ENCODE measurements around the gene SMG6.
A peak's percentile ranks its signal among the peaks of the same experiment; 100 is the strongest.

The SMG6 gene

DNA sequence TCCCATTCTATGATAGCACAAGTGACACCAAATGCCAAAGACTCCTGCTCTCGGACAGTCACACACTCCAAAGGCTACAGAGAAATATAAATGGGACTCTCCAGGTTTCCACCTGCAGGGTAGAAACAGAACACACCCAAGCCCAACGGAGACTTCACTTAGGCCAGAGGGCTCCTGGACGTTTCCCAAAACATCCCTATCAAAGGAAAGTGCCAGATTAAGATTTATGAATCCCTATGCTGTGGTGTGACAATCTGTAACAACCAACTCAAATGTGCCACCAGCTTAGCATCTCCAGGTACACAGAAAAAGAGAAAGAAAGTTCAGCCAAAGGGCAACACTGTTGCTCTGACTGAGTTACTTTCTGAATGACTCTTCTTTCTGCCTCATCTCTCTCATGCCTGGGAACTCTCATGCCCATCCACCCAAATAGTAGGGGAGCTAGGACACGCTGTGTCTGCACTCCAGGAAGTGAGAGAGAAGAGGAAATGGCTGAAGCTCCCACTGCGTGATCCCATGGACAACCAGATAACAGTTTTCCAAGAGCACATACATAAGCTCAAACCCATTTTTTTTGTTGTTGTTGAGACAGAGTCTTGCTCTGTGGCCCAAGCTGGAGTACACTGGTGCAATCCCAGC is 49.7 kb downstream of the SMG6 start:
- Histone ChIP-seq H3K4me3 (ENCODE audit: low read length) (no peak overlapping the region), H4K20me1 (ENCODE audit: insufficient read depth, low read length) (peaks cover 14% of the 10 kb centered on the region), H3K4me2 (ENCODE audit: low read length) (peak overlapping the region; percentile 56), H2AFZ (ENCODE audit: low read depth, low read length) (no peak overlapping the region), H3K9ac (ENCODE audit: low read length) (no peak overlapping the region), H3K36me3 (replicated peaks; ENCODE audit: low read depth, low read length) (peaks cover 3% of the 10 kb centered on the region), H3K9me3 (ENCODE audit: insufficient read depth, low read length) (no peaks in the 10 kb centered on the region), H3K27ac (ENCODE audit: low read length) (no peak overlapping the region), H3K27me3 (ENCODE audit: low read depth, low read length) (no peaks in the 10 kb centered on the region), H3K4me1 (ENCODE audit: low read length) (peaks cover 11% of the 10 kb centered on the region), H3K79me2 (ENCODE audit: low read length) (no peaks in the 10 kb centered on the region)
- TF ChIP-seq, protein P1, sequence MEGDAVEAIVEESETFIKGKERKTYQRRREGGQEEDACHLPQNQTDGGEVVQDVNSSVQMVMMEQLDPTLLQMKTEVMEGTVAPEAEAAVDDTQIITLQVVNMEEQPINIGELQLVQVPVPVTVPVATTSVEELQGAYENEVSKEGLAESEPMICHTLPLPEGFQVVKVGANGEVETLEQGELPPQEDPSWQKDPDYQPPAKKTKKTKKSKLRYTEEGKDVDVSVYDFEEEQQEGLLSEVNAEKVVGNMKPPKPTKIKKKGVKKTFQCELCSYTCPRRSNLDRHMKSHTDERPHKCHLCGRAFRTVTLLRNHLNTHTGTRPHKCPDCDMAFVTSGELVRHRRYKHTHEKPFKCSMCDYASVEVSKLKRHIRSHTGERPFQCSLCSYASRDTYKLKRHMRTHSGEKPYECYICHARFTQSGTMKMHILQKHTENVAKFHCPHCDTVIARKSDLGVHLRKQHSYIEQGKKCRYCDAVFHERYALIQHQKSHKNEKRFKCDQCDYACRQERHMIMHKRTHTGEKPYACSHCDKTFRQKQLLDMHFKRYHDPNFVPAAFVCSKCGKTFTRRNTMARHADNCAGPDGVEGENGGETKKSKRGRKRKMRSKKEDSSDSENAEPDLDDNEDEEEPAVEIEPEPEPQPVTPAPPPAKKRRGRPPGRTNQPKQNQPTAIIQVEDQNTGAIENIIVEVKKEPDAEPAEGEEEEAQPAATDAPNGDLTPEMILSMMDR (IDR thresholded peaks at IDR 0.05; ENCODE audit: low read depth, low read length), result no peak
- no peak for TF ChIP-seq EZH2phosphoT487 (IDR thresholded peaks at IDR 0.05; ENCODE audit: low read depth)

DNA sequence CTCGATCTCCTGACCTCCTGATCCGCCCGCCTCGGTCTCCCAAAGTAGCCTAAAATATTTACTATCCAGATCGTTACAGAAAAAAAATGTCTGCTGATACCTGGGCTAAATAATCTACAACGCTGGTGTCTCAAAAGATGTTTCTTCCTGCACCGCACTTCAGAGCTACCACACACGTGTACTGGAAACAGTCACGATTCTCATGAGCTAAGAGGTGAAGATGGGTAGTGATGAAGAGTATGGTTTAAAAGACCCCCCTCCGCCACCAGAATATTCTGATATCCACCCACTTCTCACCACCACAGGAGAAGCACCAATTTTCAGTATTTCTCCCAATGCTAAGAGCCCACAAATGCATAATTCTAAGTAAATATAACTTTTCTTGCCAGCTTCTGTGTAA is 50.2 kb downstream of the SMG6 start:
- Histone ChIP-seq H3K9ac (ENCODE audit: low read length) (no peak overlapping the region), H3K27me3 (ENCODE audit: low read depth, low read length) (no peaks in the 10 kb centered on the region), H4K20me1 (ENCODE audit: insufficient read depth, low read length) (peaks cover 14% of the 10 kb centered on the region), H3K4me2 (ENCODE audit: low read length) (peak overlapping the region; percentile 56), H3K4me3 (ENCODE audit: low read length) (no peak overlapping the region), H2AFZ (ENCODE audit: low read depth, low read length) (no peak overlapping the region), H3K36me3 (replicated peaks; ENCODE audit: low read depth, low read length) (peaks cover 3% of the 10 kb centered on the region), H3K79me2 (ENCODE audit: low read length) (no peaks in the 10 kb centered on the region), H3K9me3 (ENCODE audit: insufficient read depth, low read length) (no peaks in the 10 kb centered on the region), H3K4me1 (ENCODE audit: low read length) (peaks cover 11% of the 10 kb centered on the region), H3K27ac (ENCODE audit: low read length) (no peak overlapping the region)
- TF ChIP-seq EZH2phosphoT487 (IDR thresholded peaks at IDR 0.05; ENCODE audit: low read depth), result no peak
- TF ChIP-seq, protein P1 (IDR thresholded peaks at IDR 0.05; ENCODE audit: low read depth, low read length), result no peak

- TF ChIP-seq, protein P1 (IDR thresholded peaks at IDR 0.05; ENCODE audit: low read depth, low read length), result no peak
- TF ChIP-seq EZH2phosphoT487 (IDR thresholded peaks at IDR 0.05; ENCODE audit: low read depth), result no peak
- H3K27ac ChIP-seq (ENCODE audit: low read length), result no peak overlapping the region
- peaks cover 14% of the 10 kb centered on the region for H4K20me1 ChIP-seq (ENCODE audit: insufficient read depth, low read length)
These were observed 52.5 kb downstream of the SMG6 start for GRCh38 chr17:2251098-2251497.

GRCh38 chr17:2250140-2251095 is 53.2 kb downstream of the SMG6 start:
- Histone ChIP-seq H3K27ac (ENCODE audit: low read length) (no peak overlapping the region), H3K4me1 (ENCODE audit: low read length) (peaks cover 11% of the 10 kb centered on the region), H3K4me3 (ENCODE audit: low read length) (no peak overlapping the region), H3K9ac (ENCODE audit: low read length) (no peak overlapping the region), H4K20me1 (ENCODE audit: insufficient read depth, low read length) (peaks cover 14% of the 10 kb centered on the region), H3K36me3 (replicated peaks; ENCODE audit: low read depth, low read length) (peaks cover 3% of the 10 kb centered on the region), H3K9me3 (ENCODE audit: insufficient read depth, low read length) (no peaks in the 10 kb centered on the region), H3K27me3 (ENCODE audit: low read depth, low read length) (no peaks in the 10 kb centered on the region), H3K4me2 (ENCODE audit: low read length) (no peak overlapping the region), H2AFZ (ENCODE audit: low read depth, low read length) (no peak overlapping the region), H3K79me2 (ENCODE audit: low read length) (no peaks in the 10 kb centered on the region)
- TF ChIP-seq, protein P1 (IDR thresholded peaks at IDR 0.05; ENCODE audit: low read depth, low read length), result no peak
- TF ChIP-seq EZH2phosphoT487 (IDR thresholded peaks at IDR 0.05; ENCODE audit: low read depth), result no peak

More at GRCh38 chr17:2251098-2251497, 52.5 kb downstream of the SMG6 start:
- Histone ChIP-seq H2AFZ (ENCODE audit: low read depth, low read length) (no peak overlapping the region), H3K4me3 (ENCODE audit: low read length) (no peak overlapping the region), H3K9me3 (ENCODE audit: insufficient read depth, low read length) (no peaks in the 10 kb centered on the region), H3K79me2 (ENCODE audit: low read length) (no peaks in the 10 kb centered on the region), H3K4me2 (ENCODE audit: low read length) (no peak overlapping the region), H3K9ac (ENCODE audit: low read length) (no peak overlapping the region), H3K27me3 (ENCODE audit: low read depth, low read length) (no peaks in the 10 kb centered on the region), H3K4me1 (ENCODE audit: low read length) (peaks cover 11% of the 10 kb centered on the region), H3K36me3 (replicated peaks; ENCODE audit: low read depth, low read length) (peaks cover 3% of the 10 kb centered on the region)
